Measurements from ENCODE around the gene GOLIM4.

- no peak for TF ChIP-seq EZH2 (IDR thresholded peaks at IDR 0.05; ENCODE audit: borderline replicate concordance, low read depth, low read length, poor library complexity, severe bottlenecking)
- TF ChIP-seq, protein P1, sequence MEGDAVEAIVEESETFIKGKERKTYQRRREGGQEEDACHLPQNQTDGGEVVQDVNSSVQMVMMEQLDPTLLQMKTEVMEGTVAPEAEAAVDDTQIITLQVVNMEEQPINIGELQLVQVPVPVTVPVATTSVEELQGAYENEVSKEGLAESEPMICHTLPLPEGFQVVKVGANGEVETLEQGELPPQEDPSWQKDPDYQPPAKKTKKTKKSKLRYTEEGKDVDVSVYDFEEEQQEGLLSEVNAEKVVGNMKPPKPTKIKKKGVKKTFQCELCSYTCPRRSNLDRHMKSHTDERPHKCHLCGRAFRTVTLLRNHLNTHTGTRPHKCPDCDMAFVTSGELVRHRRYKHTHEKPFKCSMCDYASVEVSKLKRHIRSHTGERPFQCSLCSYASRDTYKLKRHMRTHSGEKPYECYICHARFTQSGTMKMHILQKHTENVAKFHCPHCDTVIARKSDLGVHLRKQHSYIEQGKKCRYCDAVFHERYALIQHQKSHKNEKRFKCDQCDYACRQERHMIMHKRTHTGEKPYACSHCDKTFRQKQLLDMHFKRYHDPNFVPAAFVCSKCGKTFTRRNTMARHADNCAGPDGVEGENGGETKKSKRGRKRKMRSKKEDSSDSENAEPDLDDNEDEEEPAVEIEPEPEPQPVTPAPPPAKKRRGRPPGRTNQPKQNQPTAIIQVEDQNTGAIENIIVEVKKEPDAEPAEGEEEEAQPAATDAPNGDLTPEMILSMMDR (conservative IDR thresholded peaks at IDR 0.05; ENCODE audit: low read depth, low read length) = no peak
Measured at GRCh38 chr3:168025076-168025475, 70.6 kb downstream of the GOLIM4 start.

All from A673 (cell line).